ENCODE results near the gene SPZ1. TPM values are rescaled to one million over a fixed set of nuclear protein-coding genes. Genes with fewer than 3 reads are reported as not detected.

Gene SPZ1
- total and polyA plus RNA-seq, 2 of the 8 experiments (the other 6 are each of a cell fraction or from before 2014, with no cell fraction given) = not detected

GRCh38 chr5:80355686-80356085 lies 35.9 kb downstream of the SPZ1 start (continued):
- TF ChIP-seq CTCF (IDR thresholded peaks at IDR 0.05; ENCODE audit: control extremely low read depth in 1 of 3, insufficient read depth in 1 of 3, low read depth in 1 of 3, low read length in 3 of 3) (no peak), RFX5 (IDR thresholded peaks at IDR 0.05; ENCODE audit: borderline replicate concordance, low read depth, low read length) (no peak), KDM1A (IDR thresholded peaks at IDR 0.05; ENCODE audit: borderline replicate concordance, low read length) (no peak)
